GM21381 (cell line): ENCODE data around the gene PROSER3.
"Not testable (repeated sequence)": the region's sequence is repeated elsewhere in the genome, so short reads cannot be mapped to it uniquely, and the experiment has no call there.

ENCODE experiments used
- ATAC-seq: cut with Tn5 transposase; IDR thresholded peaks from one replicate; pipeline ENCODE4 v1.9.1; 2021; ENCODE audit warnings: mild to moderate bottlenecking, moderate library complexity; ENCODE audit not compliant: unreplicated experiment

The PROSER3 gene

DNA sequence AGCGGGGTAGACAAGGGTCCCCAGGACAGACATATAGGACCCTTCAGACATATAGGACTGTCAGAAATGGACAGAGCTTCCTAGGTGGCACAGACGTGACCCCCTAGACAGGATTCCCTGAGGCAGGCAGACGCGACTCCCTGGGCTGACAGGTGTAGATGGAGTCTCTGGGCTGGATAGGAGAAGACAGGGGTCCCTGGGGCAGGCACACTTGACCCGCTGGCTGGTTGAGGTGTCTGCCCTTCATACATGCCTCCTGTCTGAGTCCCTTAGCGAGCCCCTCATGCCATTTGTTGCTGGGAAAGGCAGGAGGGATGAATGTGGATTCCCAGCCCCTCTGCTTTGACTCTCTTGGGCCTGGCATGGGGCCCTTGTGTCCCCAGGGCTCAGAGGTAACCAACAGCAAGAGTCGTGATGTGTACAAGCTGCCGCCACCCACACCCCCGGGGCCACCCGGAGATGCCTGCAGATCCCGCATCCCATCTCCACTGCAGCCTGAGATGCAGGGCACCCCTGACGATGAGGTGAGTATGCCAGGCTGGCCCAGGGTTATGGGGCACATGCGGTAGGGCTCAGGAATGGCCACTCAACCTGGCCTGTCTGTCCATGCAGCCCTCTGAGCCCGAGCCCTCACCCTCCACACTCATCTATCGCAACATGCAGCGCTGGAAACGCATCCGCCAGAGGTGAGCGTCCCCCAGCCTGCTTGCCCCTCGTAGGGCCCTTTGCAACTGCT is 4.2 kb upstream of the PROSER3 start:
- no peak for ATAC-seq

- ATAC-seq, result no peak
Observed at GRCh38 chr19:35754370-35755130, 3.4 kb upstream of the PROSER3 start.

DNA sequence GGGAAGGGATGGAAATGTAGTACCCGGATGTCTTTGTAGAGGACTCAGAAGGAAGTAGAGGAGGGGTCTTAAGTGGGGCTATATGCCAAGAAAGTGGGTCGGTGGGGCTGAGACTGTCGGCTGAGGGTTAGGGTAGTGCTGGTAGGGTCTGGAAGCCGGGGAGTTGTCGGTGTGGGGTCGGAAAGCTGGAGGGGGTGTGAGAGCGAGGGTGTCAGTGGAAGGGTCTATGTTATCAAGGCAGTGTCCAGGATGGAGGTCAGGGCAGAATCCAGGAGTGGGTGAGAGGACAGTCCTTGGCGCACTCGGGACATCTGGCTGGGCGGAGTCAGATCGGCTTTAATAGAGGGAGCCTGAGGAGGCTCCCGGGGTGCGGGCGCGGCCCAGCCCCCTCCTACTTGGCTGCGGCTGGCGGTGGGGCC is 2.8 kb upstream of the PROSER3 start:
- no peak for ATAC-seq

DNA sequence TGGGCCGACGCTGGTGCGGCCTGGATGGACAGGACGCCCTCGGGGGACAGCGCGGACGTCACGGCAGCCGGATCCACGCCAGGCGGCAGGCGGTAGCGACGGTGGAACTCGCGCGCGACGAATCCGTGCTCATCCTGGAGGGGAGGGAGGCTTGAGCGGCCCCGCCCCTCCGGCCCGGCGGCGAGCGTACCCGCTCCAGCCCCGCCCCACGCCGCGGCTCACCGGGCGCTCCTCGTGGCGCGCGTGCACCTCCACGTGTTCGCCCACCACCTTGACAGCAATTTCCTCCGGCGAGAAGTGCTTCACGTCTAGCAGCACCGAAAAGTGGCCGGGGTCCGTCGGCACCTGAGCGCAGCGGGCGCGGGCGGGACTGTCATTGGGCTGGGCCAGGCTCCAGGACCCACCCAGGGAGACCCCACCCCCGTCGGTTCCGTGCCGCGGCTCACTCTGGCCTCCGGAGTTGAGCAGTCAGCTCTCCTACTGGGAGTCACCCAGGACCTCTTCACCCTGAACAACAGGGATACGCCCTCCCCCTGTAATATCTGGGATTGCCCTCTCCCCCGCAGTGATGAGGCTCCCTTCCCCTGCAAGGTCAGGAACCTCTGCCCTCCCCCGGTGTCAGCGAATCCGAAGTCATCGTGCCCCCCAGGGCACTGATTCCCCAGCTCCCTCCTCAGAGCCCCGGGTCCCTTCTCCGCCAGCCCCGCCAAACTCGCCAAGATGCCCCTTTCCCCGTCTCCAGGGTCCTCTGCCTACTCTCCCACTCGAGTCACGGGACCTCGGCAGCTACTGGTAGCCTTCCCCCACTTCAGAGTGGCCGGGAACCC is 2.2 kb upstream of the PROSER3 start:
- ATAC-seq, result no peak

GRCh38 chr19:35756377-35757230 is 1.4 kb upstream of the PROSER3 start, which contains the start of gene HSPB6:
Gene HSPB6, minus strand, starts transcription at chr19:35757029. Its CDS starts 21 bp downstream, at chr19:35757008.
- no peak for ATAC-seq

- ATAC-seq, result no peak
Observed at GRCh38 chr19:35757231-35757748, 686 bp upstream of the PROSER3 start.

- ATAC-seq, result no peak
Observed at GRCh38 chr19:35759697-35760096, 1.7 kb downstream of the PROSER3 start.

- ATAC-seq, result no peak
Observed at GRCh38 chr19:35760711-35761349, 2.9 kb downstream of the PROSER3 start.

GRCh38 chr19:35764432-35765315 is 6.7 kb downstream of the PROSER3 start:
- no peak for ATAC-seq

DNA sequence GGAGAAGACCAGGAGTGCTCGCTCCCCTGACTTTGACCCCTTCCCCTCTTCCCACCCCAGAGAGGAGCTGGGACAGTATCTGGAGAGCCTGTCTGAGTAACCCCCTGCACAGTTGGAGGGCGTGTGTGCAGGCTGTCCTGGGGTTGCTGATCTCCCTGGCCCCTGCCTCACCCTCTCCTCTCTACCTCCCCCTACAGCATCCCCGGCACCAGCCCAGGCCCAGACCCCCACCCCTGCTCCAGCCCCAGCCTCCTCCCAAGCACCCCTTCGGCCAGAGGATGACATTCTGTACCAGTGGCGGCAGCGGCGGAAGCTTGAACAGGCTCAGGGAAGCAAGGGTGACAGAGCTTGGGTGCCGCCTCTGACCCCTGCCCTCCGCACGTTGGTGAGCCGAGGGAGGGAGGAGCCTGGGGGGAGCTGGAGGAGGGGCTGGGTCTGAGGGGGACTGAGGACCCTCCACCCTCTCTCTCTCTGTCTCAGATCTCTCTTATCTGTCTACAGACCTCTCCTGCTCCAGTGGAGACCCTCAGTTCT is 8.7 kb downstream of the PROSER3 start:
- ATAC-seq, result no peak

GRCh38 chr19:35767288-35768081 is 9.5 kb downstream of the PROSER3 start:
- ATAC-seq, result no peak

- no peak for ATAC-seq
Observed at GRCh38 chr19:35768082-35768421, 10.1 kb downstream of the PROSER3 start.

DNA sequence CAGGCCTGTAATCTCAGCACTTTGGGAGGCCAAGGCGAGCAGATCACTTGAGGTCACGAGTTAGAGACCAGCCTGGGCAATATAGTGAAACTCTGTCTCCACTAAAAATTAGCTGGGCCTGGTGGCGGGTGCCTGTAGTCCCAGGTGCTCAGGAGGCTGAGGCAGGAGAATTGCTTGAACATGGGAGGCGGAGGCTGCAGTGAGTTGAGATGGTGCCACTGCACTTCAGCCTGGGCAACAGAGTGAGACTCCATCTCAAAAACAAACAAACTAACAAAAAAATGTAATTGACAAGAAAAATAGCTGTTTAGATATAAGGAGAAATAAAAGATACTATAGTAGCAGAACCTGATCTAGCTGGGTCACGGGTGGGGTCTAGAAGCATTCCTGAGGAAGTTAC is 14.4 kb downstream of the PROSER3 start:
- not testable (repeated sequence) for ATAC-seq

DNA sequence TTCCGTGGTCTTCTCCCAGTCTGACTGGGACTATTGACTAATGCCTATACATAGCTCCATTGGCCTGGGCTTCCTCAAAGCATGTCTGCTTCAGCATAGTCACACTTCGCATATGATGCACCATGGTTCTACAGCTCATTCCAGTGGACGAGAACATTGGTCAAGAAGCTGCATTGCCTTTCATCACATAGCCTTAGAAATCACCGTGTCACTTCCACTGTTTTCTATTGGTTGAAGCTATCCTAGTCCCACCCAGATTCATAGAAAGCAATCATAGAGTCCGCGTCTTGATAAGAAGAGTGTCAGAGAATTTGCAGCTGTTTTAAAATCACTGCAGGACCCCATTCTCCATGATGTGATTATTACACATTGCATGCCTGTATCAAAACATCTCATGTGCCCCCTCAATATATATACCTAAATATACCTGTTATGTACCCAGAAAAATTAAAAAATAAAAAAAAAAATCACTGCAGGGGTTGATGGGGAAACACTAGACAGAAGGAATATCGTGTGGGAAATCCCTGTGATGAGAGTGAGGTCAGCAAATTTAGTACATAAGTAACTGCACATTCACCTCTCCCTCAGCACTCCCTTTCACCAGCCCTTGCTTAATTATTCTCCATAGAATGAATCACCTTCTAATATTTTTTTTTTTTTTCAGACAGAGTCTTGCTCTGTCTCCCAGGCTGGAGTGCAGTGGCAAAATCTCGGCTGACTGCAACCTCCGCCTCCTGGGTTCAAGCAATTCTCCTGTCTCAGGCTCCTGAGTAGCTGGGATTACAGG is 15.2 kb downstream of the PROSER3 start:
- ATAC-seq, result no peak

- ATAC-seq, result no peak
Observed at GRCh38 chr19:35774274-35775045, 16.5 kb downstream of the PROSER3 start.

DNA sequence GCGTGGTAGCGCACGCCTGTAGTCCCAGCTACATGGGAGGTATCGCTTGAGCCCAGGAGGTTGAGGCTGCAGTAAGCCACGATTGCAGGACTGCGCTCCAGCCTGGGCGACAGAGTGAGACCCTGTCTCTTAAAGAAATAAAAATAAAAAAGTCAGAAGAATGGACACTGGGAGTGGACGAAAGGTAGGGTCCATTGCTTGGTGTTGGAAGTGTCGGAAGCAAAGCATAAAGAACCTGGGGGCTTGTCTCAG is 17.0 kb downstream of the PROSER3 start:
- ATAC-seq, result no peak
